Measurements from ENCODE around the gene CNGB1. TPM values are rescaled to one million over a fixed set of nuclear protein-coding genes. Genes with fewer than 3 reads are reported as not detected.

CNGB1 gene
- total and polyA plus RNA-seq, 2 experiments from 2014 or later = not detected

DNA sequence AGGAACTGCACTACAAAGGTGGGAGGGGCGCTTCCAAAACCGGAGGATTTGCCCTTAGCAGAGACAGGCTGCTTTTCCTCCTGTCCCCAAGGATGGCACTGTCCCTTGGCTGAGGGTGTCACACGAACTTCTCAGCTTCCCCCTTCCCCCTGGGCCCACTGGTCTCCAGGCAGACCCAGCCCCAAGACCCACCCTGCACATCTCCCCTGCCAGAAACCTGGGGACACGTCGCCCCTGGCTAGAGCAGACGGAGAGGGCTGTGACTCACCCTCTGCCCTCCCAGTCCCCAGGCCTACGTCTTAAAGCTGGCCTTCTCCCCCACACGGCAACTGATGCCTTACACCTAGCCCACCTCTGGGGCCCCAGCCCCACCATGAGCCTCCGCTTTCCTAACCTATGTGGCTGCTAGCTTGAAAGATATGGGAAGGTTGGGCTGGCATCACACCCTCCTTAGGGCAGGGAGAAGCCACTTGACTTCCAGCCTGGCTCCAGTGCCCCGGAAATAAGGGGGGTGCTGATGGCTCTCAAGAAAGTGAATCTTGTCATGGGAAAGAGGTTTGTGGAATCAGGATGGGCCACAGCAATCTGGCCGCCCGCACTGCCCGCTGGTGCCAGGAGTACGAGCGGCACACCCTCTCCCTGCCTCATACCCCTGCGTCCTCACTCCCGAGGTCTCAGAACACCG is 24.9 kb upstream of the CNGB1 start:
- TF ChIP-seq, protein P1, sequence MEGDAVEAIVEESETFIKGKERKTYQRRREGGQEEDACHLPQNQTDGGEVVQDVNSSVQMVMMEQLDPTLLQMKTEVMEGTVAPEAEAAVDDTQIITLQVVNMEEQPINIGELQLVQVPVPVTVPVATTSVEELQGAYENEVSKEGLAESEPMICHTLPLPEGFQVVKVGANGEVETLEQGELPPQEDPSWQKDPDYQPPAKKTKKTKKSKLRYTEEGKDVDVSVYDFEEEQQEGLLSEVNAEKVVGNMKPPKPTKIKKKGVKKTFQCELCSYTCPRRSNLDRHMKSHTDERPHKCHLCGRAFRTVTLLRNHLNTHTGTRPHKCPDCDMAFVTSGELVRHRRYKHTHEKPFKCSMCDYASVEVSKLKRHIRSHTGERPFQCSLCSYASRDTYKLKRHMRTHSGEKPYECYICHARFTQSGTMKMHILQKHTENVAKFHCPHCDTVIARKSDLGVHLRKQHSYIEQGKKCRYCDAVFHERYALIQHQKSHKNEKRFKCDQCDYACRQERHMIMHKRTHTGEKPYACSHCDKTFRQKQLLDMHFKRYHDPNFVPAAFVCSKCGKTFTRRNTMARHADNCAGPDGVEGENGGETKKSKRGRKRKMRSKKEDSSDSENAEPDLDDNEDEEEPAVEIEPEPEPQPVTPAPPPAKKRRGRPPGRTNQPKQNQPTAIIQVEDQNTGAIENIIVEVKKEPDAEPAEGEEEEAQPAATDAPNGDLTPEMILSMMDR (IDR thresholded peaks at IDR 0.05; ENCODE audit: low read depth, low read length) = no peak
- no peak for DNase-seq (ENCODE audit: low read depth in 1 of 2, low spot score in 1 of 2)
- Histone ChIP-seq H3K27ac (no peak overlapping the region), H3K36me3 (peaks cover 8% of the 10 kb centered on the region), H3K4me3 (no peak overlapping the region), H3K9me3 (ENCODE audit: low read depth) (no peaks in the 10 kb centered on the region), H3K27me3 (no peaks in the 10 kb centered on the region), H3K4me1 (ENCODE audit: low read depth) (peaks cover 11% of the 10 kb centered on the region)

DNA sequence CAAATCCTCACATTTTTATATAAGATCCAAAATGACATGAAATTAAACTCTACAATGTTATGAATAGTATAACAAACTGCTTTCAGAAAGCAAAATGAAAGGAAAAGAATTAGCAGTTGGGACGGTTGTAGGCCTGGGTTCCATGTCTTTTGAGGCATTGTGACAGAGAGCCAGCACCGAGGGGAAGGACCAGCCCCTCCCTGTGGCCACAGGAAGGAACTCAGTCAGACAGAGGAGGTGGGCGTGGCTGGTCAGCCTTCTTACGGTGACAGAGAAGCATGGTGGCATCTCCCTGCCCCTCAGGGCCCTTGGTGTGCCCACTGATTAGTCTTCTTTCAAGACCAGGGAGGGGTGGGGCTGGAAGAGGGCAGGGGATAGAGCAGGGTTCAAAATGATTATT is 23.9 kb upstream of the CNGB1 start:
- Histone ChIP-seq H3K9me3 (ENCODE audit: low read depth) (no peaks in the 10 kb centered on the region), H3K36me3 (peaks cover 8% of the 10 kb centered on the region), H3K4me3 (no peak overlapping the region), H3K27me3 (no peaks in the 10 kb centered on the region), H3K27ac (no peak overlapping the region), H3K4me1 (ENCODE audit: low read depth) (peaks cover 11% of the 10 kb centered on the region)
- DNase-seq (ENCODE audit: low read depth in 1 of 2, low spot score in 1 of 2) = peak; percentile 54 to 56
- TF ChIP-seq, protein P1 (IDR thresholded peaks at IDR 0.05; ENCODE audit: low read depth, low read length) = peak; percentile 42

DNA sequence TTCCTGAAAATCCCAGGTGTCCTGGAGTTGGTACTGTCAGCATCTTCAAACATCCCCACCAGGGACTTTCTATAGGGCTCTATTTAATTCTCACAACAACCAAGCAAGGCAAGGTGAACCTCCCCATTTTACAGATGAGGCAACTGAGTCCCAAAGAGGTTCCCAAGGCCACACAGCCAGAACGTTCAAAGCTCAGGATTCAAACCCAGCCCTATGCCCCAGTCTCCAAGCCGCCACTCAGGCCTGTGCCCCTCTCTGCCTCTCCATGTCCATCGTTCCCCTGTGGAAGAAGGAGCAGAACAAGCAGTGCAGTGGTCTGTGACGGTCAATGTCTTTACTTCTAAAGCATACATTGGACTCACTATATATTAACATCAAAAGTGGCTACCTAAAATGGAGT is 23.4 kb upstream of the CNGB1 start:
- no peak overlapping the region for H3K4me3 ChIP-seq
- no peak for DNase-seq (ENCODE audit: low read depth in 1 of 2, low spot score in 1 of 2)
- no peak overlapping the region for H3K27ac ChIP-seq
- no peaks in the 10 kb centered on the region for H3K9me3 ChIP-seq (ENCODE audit: low read depth)
- TF ChIP-seq, protein P1 (IDR thresholded peaks at IDR 0.05; ENCODE audit: low read depth, low read length) = no peak
- peaks cover 8% of the 10 kb centered on the region for H3K36me3 ChIP-seq
- H3K4me1 ChIP-seq (ENCODE audit: low read depth) = peaks cover 7% of the 10 kb centered on the region
- H3K27me3 ChIP-seq = no peaks in the 10 kb centered on the region

DNA sequence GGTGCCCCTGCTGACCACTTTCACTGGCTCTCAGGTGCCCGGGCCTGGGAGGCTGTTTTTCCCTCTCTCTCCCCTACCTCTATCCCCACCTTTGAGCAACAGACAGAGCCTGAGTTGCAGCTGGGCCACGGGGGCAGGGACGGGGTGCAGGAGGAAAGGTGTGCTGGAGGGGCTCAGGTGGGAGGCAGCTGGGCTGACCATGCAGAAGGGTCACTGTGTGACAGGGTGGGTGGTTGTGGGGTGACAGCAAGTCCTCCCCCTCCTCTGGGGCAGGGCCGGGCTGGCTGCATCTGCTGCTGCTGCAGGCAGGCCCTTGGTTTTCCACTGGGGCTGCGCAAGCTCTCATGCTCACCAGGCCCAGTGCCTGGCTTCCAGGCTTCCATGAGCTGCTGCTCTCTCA is 23.0 kb upstream of the CNGB1 start:
- TF ChIP-seq, protein P1 (IDR thresholded peaks at IDR 0.05; ENCODE audit: low read depth, low read length) = no peak
- H3K4me3 ChIP-seq = no peak overlapping the region
- H3K4me1 ChIP-seq (ENCODE audit: low read depth) = peaks cover 2% of the 10 kb centered on the region
- DNase-seq (ENCODE audit: low read depth in 1 of 2, low spot score in 1 of 2) = no peak
- no peak overlapping the region for H3K27ac ChIP-seq
- H3K9me3 ChIP-seq (ENCODE audit: low read depth) = no peaks in the 10 kb centered on the region
- no peaks in the 10 kb centered on the region for H3K27me3 ChIP-seq
- peaks cover 8% of the 10 kb centered on the region for H3K36me3 ChIP-seq

DNA sequence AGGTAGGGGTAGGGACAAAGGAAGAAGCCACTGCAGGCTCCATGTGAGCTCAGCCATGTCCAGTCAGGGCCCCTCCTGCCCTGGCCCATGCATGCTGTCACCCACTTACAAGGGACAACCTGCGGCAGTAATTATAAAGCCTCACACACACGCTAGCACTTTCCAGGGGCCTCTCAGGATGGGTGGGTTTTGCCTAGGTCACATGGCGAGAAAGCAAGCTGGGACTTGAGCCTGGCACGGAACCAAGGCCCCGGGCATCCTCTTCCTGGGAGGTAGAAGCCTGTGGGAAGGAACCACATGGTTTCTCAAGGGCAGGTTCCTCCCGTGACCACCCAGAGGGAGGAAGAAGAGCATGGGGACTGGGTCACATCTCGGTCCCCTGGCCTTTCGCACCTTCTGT is 22.5 kb upstream of the CNGB1 start:
- TF ChIP-seq, protein P1 (IDR thresholded peaks at IDR 0.05; ENCODE audit: low read depth, low read length) = no peak
- Histone ChIP-seq H3K4me3 (no peak overlapping the region), H3K4me1 (ENCODE audit: low read depth) (no peaks in the 10 kb centered on the region), H3K9me3 (ENCODE audit: low read depth) (no peaks in the 10 kb centered on the region), H3K27ac (no peak overlapping the region), H3K27me3 (no peaks in the 10 kb centered on the region), H3K36me3 (peaks cover 8% of the 10 kb centered on the region)
- DNase-seq (ENCODE audit: low read depth in 1 of 2, low spot score in 1 of 2) = no peak
